Endothelial cell of umbilical vein (primary cell): ENCODE measurements around the gene TNFSF10. TPM values are rescaled to one million over a fixed set of nuclear protein-coding genes. Genes with fewer than 3 reads are reported as not detected.
"Not testable (repeated sequence)": the region's sequence is repeated elsewhere in the genome, so short reads cannot be mapped to it uniquely, and the experiment has no call there.

ENCODE experiments used
- BruUV-seq: library from RNA; stranded (reverse); fragments of 400-500 nt; replicated peaks from 2 replicates; lab custom pipeline; 2021; lab: Mats Ljungman, UMichigan
- CTCF ChIA-PET: fragments of 300-600, 350-600 bp; sonication (Branson Sonifier 250); formaldehyde crosslinking; loops from one replicate; lab custom pipeline; 2021; ENCODE audit warnings: antibody characterized with exemption, inconsistent platforms; lab: Charles Lee
- POLR2A ChIA-PET: fragments of 300-600, 350-600 bp; sonication (Branson Sonifier 250); formaldehyde crosslinking; loops from one replicate; lab custom pipeline; 2021; ENCODE audit warnings: antibody characterized with exemption, inconsistent platforms; lab: Charles Lee
- DNase-seq: peaks from one replicate; pipeline ENCODE4 v3.0.0-alpha.2; 2011; ENCODE audit warnings: low read depth, low spot score
- FAIRE-seq: peaks from 2 replicates; lab custom pipeline; 2011; peaks lifted over from hg19 to GRCh38; lab: Jason Lieb, UNC
- H2AFZ ChIP-seq: 2 replicates; pipeline ENCODE4 v1.6.0; 2012; ENCODE audit warnings: low read depth, low read length, control low read depth, inconsistent platforms
- H3K27ac ChIP-seq: 2 replicates; pipeline ENCODE4 v1.5.1; 2011; ENCODE audit warnings: low read depth, mild to moderate bottlenecking, control low read depth, low read length, moderate library complexity; ENCODE audit not compliant: insufficient read depth
- H3K27me3 ChIP-seq, 2 experiments: 2 replicates each; pipeline versions ENCODE4 v1.6.0 to v1.6.1; 2011; ENCODE audit warnings: low read length in 2 of 2, mixed read lengths in 1 of 2; ENCODE audit not compliant: control insufficient read depth in 2 of 2, insufficient read depth in 2 of 2
- H3K36me3 ChIP-seq, 2 experiments: 2 replicates in 1 of 2; 3 replicates in 1 of 2; pipeline ENCODE4 v1.5.1; 2011; ENCODE audit warnings: low read length in 2 of 2, mild to moderate bottlenecking in 1 of 2, moderate library complexity in 1 of 2; ENCODE audit not compliant: control insufficient read depth in 2 of 2, insufficient read depth in 2 of 2; ENCODE audit errors: extremely low read depth in 1 of 2
- H3K4me1 ChIP-seq: 3 replicates; pipeline ENCODE4 v1.5.1; 2011; ENCODE audit warnings: mild to moderate bottlenecking, low read length; ENCODE audit not compliant: control insufficient read depth, insufficient read depth; ENCODE audit errors: extremely low read depth
- H3K4me2 ChIP-seq: 2 replicates; pipeline ENCODE4 v1.6.1; 2011; ENCODE audit warnings: low read length, control low read depth, mixed read lengths; ENCODE audit not compliant: insufficient read depth
- H3K4me3 ChIP-seq, 3 experiments: fragments of 200-600 bp in 1 of 3; sonication (generic), shearing (Covaris generic) in 1 of 3; replicated peaks in 1 of 3; 2 replicates each; pipeline ENCODE4 v1.5.1; 2011 to 2016; ENCODE audit warnings: control low read depth in 3 of 3, low read length in 3 of 3, mild to moderate bottlenecking in 2 of 3, inconsistent platforms in 1 of 3, low read depth in 1 of 3, moderate library complexity in 1 of 3; ENCODE audit not compliant: insufficient read depth in 1 of 3
- H3K79me2 ChIP-seq: 2 replicates; pipeline ENCODE4 v1.6.0; 2012; ENCODE audit warnings: low read length, inconsistent platforms; ENCODE audit not compliant: control insufficient read depth, insufficient read depth
- H3K9ac ChIP-seq: replicated peaks from 2 replicates; pipeline ENCODE3; 2011; ENCODE audit warnings: low read length, control low read depth; ENCODE audit not compliant: insufficient read depth; ENCODE audit errors: extremely low read depth
- H3K9me1 ChIP-seq: replicated peaks from 3 replicates; pipeline ENCODE4 v1.6.0; 2011; ENCODE audit warnings: mild to moderate bottlenecking, low read length; ENCODE audit not compliant: control insufficient read depth, insufficient read depth; ENCODE audit errors: extremely low read depth
- H3K9me3 ChIP-seq: replicated peaks from 2 replicates; pipeline ENCODE4 v1.5.1; 2012; ENCODE audit warnings: low read length, inconsistent platforms; ENCODE audit not compliant: control insufficient read depth, insufficient read depth
- H4K20me1 ChIP-seq: replicated peaks from 2 replicates; pipeline ENCODE3; 2011; ENCODE audit warnings: mild to moderate bottlenecking, low read length; ENCODE audit not compliant: control insufficient read depth, insufficient read depth; ENCODE audit errors: extremely low read depth
- EZH2 ChIP-seq: IDR thresholded peaks from 2 replicates; pipeline ENCODE4 v1.6.1; 2012; ENCODE audit warnings: borderline replicate concordance, low read depth, mild to moderate bottlenecking, moderate library complexity, low read length, inconsistent platforms; ENCODE audit not compliant: severe bottlenecking
- FOS ChIP-seq: IDR thresholded peaks from 2 replicates; pipeline ENCODE4 v1.6.1; 2011; ENCODE audit warnings: mild to moderate bottlenecking, low read length, moderate library complexity, borderline replicate concordance; ENCODE audit not compliant: insufficient read depth
- GATA2 ChIP-seq: IDR thresholded peaks from 2 replicates; pipeline ENCODE4 v1.7.0; 2011; ENCODE audit warnings: low read depth, mild to moderate bottlenecking, moderate library complexity, mixed read lengths, low read length; ENCODE audit not compliant: insufficient read length, insufficient read depth
- JUN ChIP-seq: IDR thresholded peaks from 2 replicates; pipeline ENCODE4 v1.6.1; 2011; ENCODE audit warnings: borderline replicate concordance, low read depth; ENCODE audit not compliant: insufficient read length, insufficient read depth
- MYC ChIP-seq: IDR thresholded peaks from one replicate; pipeline ENCODE4 v1.6.1; 2011; ENCODE audit warnings: mild to moderate bottlenecking, low read depth, low read length
- POLR2A ChIP-seq: IDR thresholded peaks from 2 replicates; pipeline ENCODE4 v1.6.1; 2012; ENCODE audit warnings: low read depth, mild to moderate bottlenecking, control low read depth, low read length
- POLR2AphosphoS5 ChIP-seq: IDR thresholded peaks from 2 replicates; pipeline ENCODE4 v1.6.1; 2012; ENCODE audit warnings: low read depth, mild to moderate bottlenecking, control low read depth, low read length, moderate library complexity; ENCODE audit not compliant: insufficient read depth
- dilution Hi-C: fragments of 300-500 bp; cut with MboI; formaldehyde crosslinking; loops from one replicate; pipeline ENCODE4 v1.15.0; 2019; ENCODE audit warnings: low sequenced_read_pairs; ENCODE audit not compliant: extremely low pct_ligation_motif_present
- intact Hi-C: fragments of 100-400 bp; cut with micrococcal nuclease; formaldehyde crosslinking; loops from one replicate; pipeline ENCODE4 v1.10.0; 2022
- polyA plus RNA-seq, 4 experiments: library from polyadenylated mRNA; depleted of rRNA in 3 of 4; stranded (reverse) in 3 of 4; unstranded in 1 of 4; fragments of >200 nt; gene quantifications; 2 replicates each; pipeline versions ENCODE4 v1.2.1 to v1.2.3, GENCODE V29; 2011 to 2012; ENCODE audit warnings: missing spikeins in 1 of 4
- total RNA-seq: library from RNA; stranded (reverse); gene quantifications from 2 replicates; pipeline ENCODE4 v1.2.3, GENCODE V29; 2021
- TF ChIP-seq, protein P1 (sequence below): IDR thresholded peaks from 2 replicates; pipeline ENCODE4 v1.6.1; 2011; ENCODE audit not compliant: insufficient read depth, insufficient read length
- TF ChIP-seq, protein P2 (sequence below), 2 donors: IDR thresholded peaks; 1 replicate in 1 of 2; 2 replicates in 1 of 2; pipeline ENCODE4 v1.5.1; 2011; ENCODE audit warnings: low read length in 2 of 2, mild to moderate bottlenecking in 2 of 2, moderate library complexity in 2 of 2, control low read depth in 1 of 2, inconsistent platforms in 1 of 2, low read depth in 1 of 2; ENCODE audit not compliant: insufficient read depth in 1 of 2; ENCODE audit errors: extremely low read depth in 1 of 2

Gene TNFSF10
- total and polyA plus RNA-seq, 2 donors (not counting 3 experiments of a cell fraction or from before 2014, with no cell fraction given): 31.2 to 55.0 TPM

DNA sequence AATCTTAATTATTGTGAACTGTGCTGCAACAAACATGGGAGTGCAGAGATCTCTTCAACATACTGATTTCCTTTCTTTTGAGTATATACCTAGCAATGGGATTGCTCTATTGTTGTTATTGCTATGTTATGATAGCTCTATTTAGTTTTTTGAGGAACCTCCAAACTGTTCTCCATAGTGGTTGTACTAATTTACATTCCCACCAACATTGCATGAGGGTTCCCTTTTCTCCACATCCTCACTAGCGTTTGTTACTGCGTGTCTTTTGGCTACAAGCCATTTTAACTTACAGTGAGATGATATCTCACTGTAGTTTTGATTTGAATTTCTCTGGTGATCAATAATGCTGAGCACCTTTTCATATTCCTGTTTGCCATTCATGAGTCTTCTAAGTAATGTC lies 45.5 kb upstream of the TNFSF10 start:
- POLR2A ChIA-PET: no interaction called here
- Histone ChIP-seq H3K9me1 (no peaks in the 10 kb centered on the region), H3K9ac (no peak overlapping the region), H3K27ac (no peak overlapping the region), H3K36me3 (no peaks in the 10 kb centered on the region), H2AFZ (no peak overlapping the region), H4K20me1 (no peaks in the 10 kb centered on the region), H3K4me1 (peaks cover 3% of the 10 kb centered on the region), H3K4me3 (no peak overlapping the region), H3K79me2 (no peaks in the 10 kb centered on the region), H3K9me3 (no peaks in the 10 kb centered on the region), H3K27me3 (peaks cover 2 to 5% of the 10 kb centered on the region in 2 experiments), H3K4me2 (no peak overlapping the region)
- FAIRE-seq (no peak), DNase-seq (no peak)
- intact Hi-C loops: no loop called here
- no TSS peak for BruUV-seq
- CTCF ChIA-PET: no interaction called here
- dilution Hi-C loops: no loop called here
- no peak for TF ChIP-seq POLR2A
- TF ChIP-seq POLR2AphosphoS5: no peak
- TF ChIP-seq, protein P1, sequence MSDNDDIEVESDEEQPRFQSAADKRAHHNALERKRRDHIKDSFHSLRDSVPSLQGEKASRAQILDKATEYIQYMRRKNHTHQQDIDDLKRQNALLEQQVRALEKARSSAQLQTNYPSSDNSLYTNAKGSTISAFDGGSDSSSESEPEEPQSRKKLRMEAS: no peak
- no peak for TF ChIP-seq EZH2
- no peak for TF ChIP-seq JUN
- TF ChIP-seq, protein P2, sequence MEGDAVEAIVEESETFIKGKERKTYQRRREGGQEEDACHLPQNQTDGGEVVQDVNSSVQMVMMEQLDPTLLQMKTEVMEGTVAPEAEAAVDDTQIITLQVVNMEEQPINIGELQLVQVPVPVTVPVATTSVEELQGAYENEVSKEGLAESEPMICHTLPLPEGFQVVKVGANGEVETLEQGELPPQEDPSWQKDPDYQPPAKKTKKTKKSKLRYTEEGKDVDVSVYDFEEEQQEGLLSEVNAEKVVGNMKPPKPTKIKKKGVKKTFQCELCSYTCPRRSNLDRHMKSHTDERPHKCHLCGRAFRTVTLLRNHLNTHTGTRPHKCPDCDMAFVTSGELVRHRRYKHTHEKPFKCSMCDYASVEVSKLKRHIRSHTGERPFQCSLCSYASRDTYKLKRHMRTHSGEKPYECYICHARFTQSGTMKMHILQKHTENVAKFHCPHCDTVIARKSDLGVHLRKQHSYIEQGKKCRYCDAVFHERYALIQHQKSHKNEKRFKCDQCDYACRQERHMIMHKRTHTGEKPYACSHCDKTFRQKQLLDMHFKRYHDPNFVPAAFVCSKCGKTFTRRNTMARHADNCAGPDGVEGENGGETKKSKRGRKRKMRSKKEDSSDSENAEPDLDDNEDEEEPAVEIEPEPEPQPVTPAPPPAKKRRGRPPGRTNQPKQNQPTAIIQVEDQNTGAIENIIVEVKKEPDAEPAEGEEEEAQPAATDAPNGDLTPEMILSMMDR (IDR thresholded peaks at IDR 0.05; ENCODE audit: extremely low read depth in 1 of 2, insufficient read depth in 1 of 2, low read depth in 1 of 2, low read length in 2 of 2): no peak
- no peak for TF ChIP-seq FOS
- no peak for TF ChIP-seq GATA2
- TF ChIP-seq MYC: no peak

DNA sequence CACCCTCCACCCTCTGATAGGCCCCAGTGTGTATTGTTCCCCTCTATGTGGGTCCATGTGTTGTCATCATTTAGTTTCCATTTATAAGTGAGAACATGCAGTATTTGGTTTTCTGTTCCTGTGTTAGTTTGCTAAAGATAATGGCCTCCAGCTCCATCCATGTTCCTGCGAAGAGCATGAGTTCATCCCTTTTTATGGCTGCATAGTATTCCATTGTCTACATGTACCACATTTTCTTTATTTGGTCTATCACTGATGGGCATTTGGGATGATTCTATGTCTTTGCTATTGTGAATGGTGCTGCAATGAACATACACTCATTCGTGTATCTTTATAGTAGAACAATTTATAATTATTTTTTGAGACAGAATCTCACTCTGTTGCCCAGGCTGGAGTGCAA lies 43.6 kb upstream of the TNFSF10 start:
- H3K4me3 ChIP-seq, H4K20me1 ChIP-seq, CTCF ChIA-PET, BruUV-seq, H3K79me2 ChIP-seq, H3K4me2 ChIP-seq, H3K9me3 ChIP-seq, H2AFZ ChIP-seq, FAIRE-seq, POLR2A ChIA-PET, H3K27ac ChIP-seq, H3K9me1 ChIP-seq, H3K9ac ChIP-seq, dilution Hi-C loops, DNase-seq, intact Hi-C loops, H3K36me3 ChIP-seq, H3K27me3 ChIP-seq: not testable (repeated sequence)
- peaks cover 15% of the 10 kb centered on the region for H3K4me1 ChIP-seq
